AG08396 (cell line): Measurements from ENCODE around the gene ADGRL3.
"Not testable (repeated sequence)": the region's sequence is repeated elsewhere in the genome, so short reads cannot be mapped to it uniquely, and the experiment has no call there.

Source experiments
- DNase-seq: peaks from one replicate; pipeline ENCODE4 v3.0.0; 2012; ENCODE audit warnings: low spot score, mixed read lengths

ADGRL3 gene

GRCh38 chr4:61646746-61647350 lies 446.7 kb downstream of the ADGRL3 start:
- not testable (repeated sequence) for DNase-seq

GRCh38 chr4:61648264-61648663 lies 448.1 kb downstream of the ADGRL3 start:
- no peak for DNase-seq

GRCh38 chr4:61657016-61657415 lies 456.9 kb downstream of the ADGRL3 start:
- DNase-seq, result no peak

- DNase-seq, result no peak
Observed at GRCh38 chr4:61661960-61662359, 461.8 kb downstream of the ADGRL3 start.

GRCh38 chr4:61662362-61662761 lies 462.2 kb downstream of the ADGRL3 start:
- no peak for DNase-seq

- no peak for DNase-seq
Observed at GRCh38 chr4:61663310-61663709, 463.2 kb downstream of the ADGRL3 start.

- DNase-seq, result no peak
Observed at GRCh38 chr4:61665649-61666048, 465.5 kb downstream of the ADGRL3 start.

- DNase-seq, result no peak
Observed at GRCh38 chr4:61666244-61666643, 466.1 kb downstream of the ADGRL3 start.

- no peak for DNase-seq
Observed at GRCh38 chr4:61671599-61671998, 471.5 kb downstream of the ADGRL3 start.

- no peak for DNase-seq
Observed at GRCh38 chr4:61675464-61675863, 475.3 kb downstream of the ADGRL3 start.

GRCh38 chr4:61678297-61678696 lies 478.2 kb downstream of the ADGRL3 start:
- no peak for DNase-seq

- no peak for DNase-seq
Observed at GRCh38 chr4:61693520-61693919, 493.4 kb downstream of the ADGRL3 start.

GRCh38 chr4:61714387-61714911 lies 514.3 kb downstream of the ADGRL3 start:
- DNase-seq, result no peak

- DNase-seq, result no peak
Observed at GRCh38 chr4:61716426-61716825, 516.3 kb downstream of the ADGRL3 start.

- DNase-seq, result no peak
Observed at GRCh38 chr4:61723492-61723891, 523.4 kb downstream of the ADGRL3 start.

GRCh38 chr4:61727286-61727685 lies 527.2 kb downstream of the ADGRL3 start:
- DNase-seq, result no peak

- DNase-seq, result no peak
Observed at GRCh38 chr4:61734409-61734808, 534.3 kb downstream of the ADGRL3 start.

- no peak for DNase-seq
Observed at GRCh38 chr4:61739887-61740286, 539.8 kb downstream of the ADGRL3 start.

- DNase-seq, result no peak
Observed at GRCh38 chr4:61740886-61741285, 540.8 kb downstream of the ADGRL3 start.

- no peak for DNase-seq
Observed at GRCh38 chr4:61741327-61742096, 541.4 kb downstream of the ADGRL3 start.

- DNase-seq, result no peak
Observed at GRCh38 chr4:61750810-61751209, 550.7 kb downstream of the ADGRL3 start.

GRCh38 chr4:61752617-61753016 lies 552.5 kb downstream of the ADGRL3 start:
- no peak for DNase-seq

- no peak for DNase-seq
Observed at GRCh38 chr4:61753739-61754138, 553.6 kb downstream of the ADGRL3 start.

- not testable (repeated sequence) for DNase-seq
Observed at GRCh38 chr4:61756937-61757336, 556.8 kb downstream of the ADGRL3 start.
